Measurements from ENCODE around the gene MBIP. TPM values are rescaled to one million over a fixed set of nuclear protein-coding genes. Genes with fewer than 3 reads are reported as not detected.
"Not testable (repeated sequence)": the region's sequence is repeated elsewhere in the genome, so short reads cannot be mapped to it uniquely, and the experiment has no call there.

Gene MBIP
- total RNA-seq, 6 experiments from 2014 or later, result 18.5 to 24.5 (median 21.8) TPM

DNA sequence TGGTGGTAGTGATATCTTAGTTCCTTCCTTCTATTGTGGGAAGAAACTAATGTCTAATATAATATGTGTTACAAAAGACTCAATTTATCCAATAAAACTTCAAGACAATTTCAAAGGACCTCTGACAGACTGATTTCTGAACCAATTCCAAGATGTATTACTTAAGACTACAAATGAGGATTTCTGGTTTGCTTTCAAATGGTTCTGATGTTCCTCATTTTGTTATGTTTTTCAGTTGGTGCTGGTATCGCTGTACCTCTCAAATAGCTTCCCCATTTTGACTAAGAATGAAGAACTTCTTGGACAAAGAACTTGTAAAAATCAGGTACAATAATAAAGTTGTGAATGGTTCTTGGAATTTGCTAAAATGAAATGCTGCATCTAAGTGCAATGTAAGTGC is 19.4 kb upstream of the MBIP start:
- DNase-seq, result no peak
- Mint-ChIP-seq H3K27me3 (ENCODE audit: insufficient read depth) (no peaks in the 10 kb centered on the region), H3K9me3 (no peaks in the 10 kb centered on the region), H3K36me3 (ENCODE audit: low read depth) (no peaks in the 10 kb centered on the region), H3K27ac (no peak overlapping the region), H3K4me3 (no peak overlapping the region), H3K4me1 (ENCODE audit: low read depth) (no peaks in the 10 kb centered on the region)
- TF ChIP-seq, protein P1, sequence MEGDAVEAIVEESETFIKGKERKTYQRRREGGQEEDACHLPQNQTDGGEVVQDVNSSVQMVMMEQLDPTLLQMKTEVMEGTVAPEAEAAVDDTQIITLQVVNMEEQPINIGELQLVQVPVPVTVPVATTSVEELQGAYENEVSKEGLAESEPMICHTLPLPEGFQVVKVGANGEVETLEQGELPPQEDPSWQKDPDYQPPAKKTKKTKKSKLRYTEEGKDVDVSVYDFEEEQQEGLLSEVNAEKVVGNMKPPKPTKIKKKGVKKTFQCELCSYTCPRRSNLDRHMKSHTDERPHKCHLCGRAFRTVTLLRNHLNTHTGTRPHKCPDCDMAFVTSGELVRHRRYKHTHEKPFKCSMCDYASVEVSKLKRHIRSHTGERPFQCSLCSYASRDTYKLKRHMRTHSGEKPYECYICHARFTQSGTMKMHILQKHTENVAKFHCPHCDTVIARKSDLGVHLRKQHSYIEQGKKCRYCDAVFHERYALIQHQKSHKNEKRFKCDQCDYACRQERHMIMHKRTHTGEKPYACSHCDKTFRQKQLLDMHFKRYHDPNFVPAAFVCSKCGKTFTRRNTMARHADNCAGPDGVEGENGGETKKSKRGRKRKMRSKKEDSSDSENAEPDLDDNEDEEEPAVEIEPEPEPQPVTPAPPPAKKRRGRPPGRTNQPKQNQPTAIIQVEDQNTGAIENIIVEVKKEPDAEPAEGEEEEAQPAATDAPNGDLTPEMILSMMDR (IDR thresholded peaks at IDR 0.05), result no peak

DNA sequence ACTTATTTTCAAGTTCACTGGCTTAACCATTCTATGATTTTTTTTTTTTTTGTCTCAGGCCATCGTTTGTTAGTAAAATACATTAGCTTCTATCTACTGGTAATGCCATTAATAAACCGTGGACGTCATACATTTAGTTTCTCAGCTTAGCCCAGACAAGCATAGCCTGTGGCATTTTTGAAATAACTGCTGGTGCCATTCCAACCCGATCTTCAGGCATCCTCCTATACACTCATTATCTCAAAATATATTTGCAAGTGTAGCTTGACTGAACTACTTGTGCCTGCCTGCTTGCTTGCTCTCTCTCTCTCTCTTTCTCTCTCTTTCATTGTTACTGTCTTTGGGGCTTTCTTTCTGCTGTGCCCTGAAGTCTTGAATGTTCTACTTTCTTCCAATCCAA is 12.7 kb upstream of the MBIP start:
- H3K36me3 Mint-ChIP-seq (ENCODE audit: low read depth), result no peaks in the 10 kb centered on the region
- H3K4me1 Mint-ChIP-seq (ENCODE audit: low read depth), result no peaks in the 10 kb centered on the region
- H3K27ac Mint-ChIP-seq, result no peak overlapping the region
- TF ChIP-seq, protein P1 (IDR thresholded peaks at IDR 0.05), result no peak
- no peak for DNase-seq
- peaks cover 9% of the 10 kb centered on the region for H3K27me3 Mint-ChIP-seq (ENCODE audit: insufficient read depth)
- no peak overlapping the region for H3K4me3 Mint-ChIP-seq
- no peaks in the 10 kb centered on the region for H3K9me3 Mint-ChIP-seq

DNA sequence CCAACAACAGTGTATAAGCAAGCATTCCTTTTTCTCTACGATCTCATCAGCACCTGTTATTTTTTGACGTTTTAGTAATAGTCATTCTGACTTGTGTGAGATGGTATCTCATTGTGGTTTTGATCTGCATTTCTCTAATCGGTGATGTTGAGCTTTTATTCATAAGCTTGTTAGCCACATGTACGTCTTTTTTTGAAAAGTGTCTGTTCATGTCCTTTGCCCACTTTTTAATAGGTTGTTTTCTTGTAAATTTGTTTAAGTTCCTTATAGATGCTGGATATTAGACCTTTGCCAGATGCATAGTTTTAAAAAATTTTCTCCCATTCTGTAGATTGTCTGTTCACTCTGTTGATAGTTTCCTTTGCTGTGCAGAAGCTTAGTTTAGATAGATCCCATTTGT is 7.1 kb upstream of the MBIP start:
- H3K4me3 Mint-ChIP-seq; DNase-seq; H3K36me3 Mint-ChIP-seq (ENCODE audit: low read depth); H3K27ac Mint-ChIP-seq; H3K9me3 Mint-ChIP-seq; H3K4me1 Mint-ChIP-seq (ENCODE audit: low read depth): not testable (repeated sequence)
- peaks cover 13% of the 10 kb centered on the region for H3K27me3 Mint-ChIP-seq (ENCODE audit: insufficient read depth)

DNA sequence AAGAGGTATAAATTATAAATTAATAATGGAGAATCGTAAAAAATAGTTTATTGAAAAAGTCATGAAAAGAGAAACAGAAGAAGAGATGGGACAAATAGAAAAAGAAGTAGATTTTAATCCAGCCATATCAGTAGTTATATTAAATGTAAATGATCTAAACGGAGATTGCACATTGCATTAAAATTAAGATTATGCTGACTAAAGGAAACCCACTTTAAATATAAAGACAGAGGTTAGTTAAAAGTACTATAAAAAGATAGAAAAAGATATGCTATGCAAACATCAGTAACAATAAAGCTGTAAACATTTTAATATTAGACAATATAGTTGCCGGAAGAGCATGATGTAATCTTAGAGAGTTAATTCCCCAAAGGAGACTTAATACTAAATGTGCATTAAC is 5.4 kb upstream of the MBIP start:
- Mint-ChIP-seq H3K4me1 (ENCODE audit: low read depth) (peaks cover 1% of the 10 kb centered on the region), H3K9me3 (no peaks in the 10 kb centered on the region), H3K27me3 (ENCODE audit: insufficient read depth) (peaks cover 7% of the 10 kb centered on the region), H3K4me3 (no peak overlapping the region), H3K27ac (no peak overlapping the region), H3K36me3 (ENCODE audit: low read depth) (no peaks in the 10 kb centered on the region)
- TF ChIP-seq, protein P1 (IDR thresholded peaks at IDR 0.05), result no peak
- DNase-seq, result no peak

DNA sequence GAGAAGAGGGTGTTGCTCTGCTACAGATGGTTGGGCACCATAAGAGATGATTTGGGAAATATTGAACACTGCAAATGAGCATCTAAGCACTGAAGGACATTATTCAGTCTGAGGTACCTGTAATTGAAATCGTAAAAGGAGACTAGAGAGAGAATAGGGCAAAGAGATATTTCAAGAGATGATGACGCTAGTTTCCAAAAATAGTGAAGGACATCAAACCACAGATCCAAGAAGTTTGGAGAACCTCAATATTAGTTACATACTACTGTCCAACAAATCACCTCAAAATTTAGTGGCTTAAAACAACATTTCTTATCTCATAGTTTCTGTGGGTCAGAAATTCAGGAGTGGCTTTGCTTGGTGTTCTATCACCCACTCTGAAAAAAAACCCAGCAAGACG is 4.5 kb upstream of the MBIP start:
- no peaks in the 10 kb centered on the region for H3K9me3 Mint-ChIP-seq

DNA sequence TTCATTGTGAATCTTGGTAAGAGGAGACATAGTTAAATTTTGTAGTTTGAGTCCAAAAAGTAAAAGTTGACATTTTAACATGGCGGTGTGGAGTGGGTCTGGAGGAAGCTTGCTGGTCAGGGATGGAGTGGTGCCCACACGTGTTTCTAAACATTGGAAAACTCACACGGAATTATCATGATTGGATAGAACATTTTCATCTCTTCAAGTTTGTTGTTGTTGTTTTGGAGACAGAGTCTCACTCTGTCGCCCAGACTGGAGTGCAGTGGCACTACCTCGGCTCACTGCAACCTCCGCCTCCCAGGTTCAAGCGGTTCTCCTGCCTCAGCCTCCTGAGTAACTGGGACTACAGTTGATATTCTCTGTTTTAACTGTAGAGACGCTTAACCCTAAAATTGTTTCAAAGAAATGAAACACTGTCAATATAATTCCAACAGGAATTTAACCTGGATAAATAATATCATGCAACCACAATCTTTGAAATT is 502 bp upstream of the MBIP start:
- H3K9me3 Mint-ChIP-seq, result no peaks in the 10 kb centered on the region
- DNase-seq, result no peak
- H3K27ac Mint-ChIP-seq, result peak overlapping the region; percentile 92
- peak overlapping the region; percentile 93 for H3K4me3 Mint-ChIP-seq
- H3K27me3 Mint-ChIP-seq (ENCODE audit: insufficient read depth), result peaks cover 7% of the 10 kb centered on the region
- peaks cover 6% of the 10 kb centered on the region; the same call in 1 of the 2 replicates for H3K36me3 Mint-ChIP-seq (ENCODE audit: low read depth)
- peaks cover 37% of the 10 kb centered on the region for H3K4me1 Mint-ChIP-seq (ENCODE audit: low read depth)
- TF ChIP-seq, protein P1 (IDR thresholded peaks at IDR 0.05), result no peak

More for the DNA sequence above, 4.5 kb upstream of the MBIP start:
- Mint-ChIP-seq H3K36me3 (ENCODE audit: low read depth) (peaks cover 2% of the 10 kb centered on the region; the same call in 1 of the 2 replicates), H3K4me3 (no peak overlapping the region), H3K4me1 (ENCODE audit: low read depth) (peaks cover 5% of the 10 kb centered on the region), H3K27ac (no peak overlapping the region), H3K27me3 (ENCODE audit: insufficient read depth) (peaks cover 10% of the 10 kb centered on the region)
- TF ChIP-seq, protein P1 (IDR thresholded peaks at IDR 0.05), result no peak
- DNase-seq, result no peak
